ENCODE data around the gene PTPRK. TPM values are rescaled to one million over a fixed set of nuclear protein-coding genes. Genes with fewer than 3 reads are reported as not detected.

The PTPRK gene
- total and polyA plus RNA-seq, 2 of the 8 experiments (the other 6 are each of a cell fraction or from before 2014, with no cell fraction given): 11.4 to 47.3 TPM

- TF ChIP-seq NRF1 (IDR thresholded peaks at IDR 0.05; ENCODE audit: low read depth, low read length): no peak
- no peak for TF ChIP-seq EP300 (IDR thresholded peaks at IDR 0.05; ENCODE audit: borderline replicate concordance in 1 of 2, low read depth in 2 of 2, low read length in 2 of 2)
- TF ChIP-seq TCF12 (IDR thresholded peaks at IDR 0.05; ENCODE audit: low read depth, low read length): no peak
- no peak for TF ChIP-seq CBX5 (IDR thresholded peaks at IDR 0.05; ENCODE audit: low read depth, low read length)
Observed at GRCh38 chr6:128491100-128491581, 29.3 kb downstream of the PTPRK start (continued).
